ENCODE data around the gene CFAP91. TPM values are rescaled to one million over a fixed set of nuclear protein-coding genes. Genes with fewer than 3 reads are reported as not detected.
A peak's percentile ranks its signal among the peaks of the same experiment; 100 is the strongest.

The CFAP91 gene
- total and polyA plus RNA-seq, 2 experiments from 2014 or later, result 2.4 to 3.7 TPM

- Histone ChIP-seq H3K36me3 (ENCODE audit: insufficient read depth) (no peaks in the 10 kb centered on the region), H3K27ac (ENCODE audit: low read depth) (no peak overlapping the region), H3F3A (replicated peaks; ENCODE audit: low read depth) (no peaks in the 10 kb centered on the region), H2AFZ (no peak overlapping the region), H3K4me1 (ENCODE audit: insufficient read depth) (peaks cover 6% of the 10 kb centered on the region; the same call in 1 of the 2 replicates), H3K9me2 (ENCODE audit: insufficient read depth) (no peaks in the 10 kb centered on the region), H3K4me3 (no peak overlapping the region), H3K4me2 (no peak overlapping the region), H4K20me1 (replicated peaks; ENCODE audit: insufficient read depth) (no peaks in the 10 kb centered on the region), H3K27me3 (ENCODE audit: insufficient read depth) (no peaks in the 10 kb centered on the region), H3K79me2 (replicated peaks; ENCODE audit: insufficient read depth) (peaks cover 17% of the 10 kb centered on the region)
- H3K36me3 Mint-ChIP-seq (ENCODE audit: low read depth), result peaks cover 4% of the 10 kb centered on the region; the same call in 2 of the 3 replicates
- ATAC-seq, result no peak
- H3K27me3 Mint-ChIP-seq (ENCODE audit: insufficient read depth, low read depth, poor library complexity), result peaks cover 8% of the 10 kb centered on the region
- peaks cover 15% of the 10 kb centered on the region; the same call in 1 of the 3 replicates for H3K4me1 Mint-ChIP-seq
- no peaks in the 10 kb centered on the region for H3K9me3 Mint-ChIP-seq
- no peak for DNase-seq (ENCODE audit: low spot score)
- H3K27ac Mint-ChIP-seq, result no peak overlapping the region
- H3K4me3 Mint-ChIP-seq, result no peak overlapping the region
- TF ChIP-seq ZNF114 (CRISPR knock-in tag; IDR thresholded peaks at IDR 0.05), result no peak
- TF ChIP-seq EZH2phosphoT487 (IDR thresholded peaks at IDR 0.05; ENCODE audit: unreplicated experiment), result no peak
- no peak for TF ChIP-seq NANOG (IDR thresholded peaks at IDR 0.05; ENCODE audit: borderline replicate concordance)
- no peak for TF ChIP-seq EZH2 (IDR thresholded peaks at IDR 0.05; ENCODE audit: low read depth, unreplicated experiment)
- no peak for TF ChIP-seq REST (IDR thresholded peaks at IDR 0.05; ENCODE audit: unreplicated experiment)
- TF ChIP-seq ZNF331 (CRISPR knock-in tag; IDR thresholded peaks at IDR 0.05; ENCODE audit: low read depth), result no peak
- TF ChIP-seq ETS1 (IDR thresholded peaks at IDR 0.05), result no peak
- no peak for TF ChIP-seq POLR2AphosphoS5 (IDR thresholded peaks at IDR 0.05; ENCODE audit: low read depth)
- TF ChIP-seq STAT1 (IDR thresholded peaks at IDR 0.05; ENCODE audit: unreplicated experiment), result no peak
- TF ChIP-seq CREB1 (CRISPR knock-in tag; IDR thresholded peaks at IDR 0.05; ENCODE audit: low read depth), result no peak
Observed at GRCh38 chr3:119679874-119680273, 22.9 kb upstream of the CFAP91 start.

- H4K20me1 ChIP-seq (replicated peaks; ENCODE audit: insufficient read depth), result no peaks in the 10 kb centered on the region
- Mint-ChIP-seq H3K27me3 (ENCODE audit: insufficient read depth, low read depth, poor library complexity) (peaks cover 8% of the 10 kb centered on the region), H3K4me1 (peaks cover 7% of the 10 kb centered on the region; the same call in 1 of the 3 replicates), H3K36me3 (ENCODE audit: low read depth) (no peaks in the 10 kb centered on the region), H3K4me3 (no peak overlapping the region), H3K27ac (no peak overlapping the region), H3K9me3 (peaks cover 6% of the 10 kb centered on the region; the same call in 1 of the 3 replicates)
- TF ChIP-seq ZNF331 (CRISPR knock-in tag; IDR thresholded peaks at IDR 0.05; ENCODE audit: low read depth), result no peak
- TF ChIP-seq CREB1 (CRISPR knock-in tag; IDR thresholded peaks at IDR 0.05; ENCODE audit: low read depth), result no peak
- peak; percentile 56 to 67 for TF ChIP-seq CTCF (conservative IDR thresholded peaks at IDR 0.05; ENCODE audit: low read depth in 2 of 2)
- H3K4me3 ChIP-seq, result no peak overlapping the region
- H3F3A ChIP-seq (replicated peaks; ENCODE audit: low read depth), result no peaks in the 10 kb centered on the region
- peaks cover 1% of the 10 kb centered on the region; the same call in 1 of the 2 replicates for H3K4me1 ChIP-seq (ENCODE audit: insufficient read depth)
- DNase-seq (ENCODE audit: low spot score) (peak; percentile 53), ATAC-seq (peak; percentile 6; the same call in 1 of the 3 replicates)
- H3K27ac ChIP-seq (ENCODE audit: low read depth), result no peak overlapping the region
- no peaks in the 10 kb centered on the region for H3K9me2 ChIP-seq (ENCODE audit: insufficient read depth)
- peaks cover 4% of the 10 kb centered on the region for H3K79me2 ChIP-seq (replicated peaks; ENCODE audit: insufficient read depth)
- H3K36me3 ChIP-seq (ENCODE audit: insufficient read depth), result no peaks in the 10 kb centered on the region
- no peaks in the 10 kb centered on the region for H3K27me3 ChIP-seq (ENCODE audit: insufficient read depth)
- H3K4me2 ChIP-seq, result no peak overlapping the region
- H2AFZ ChIP-seq, result no peak overlapping the region
Observed at GRCh38 chr3:119681279-119681678, 21.5 kb upstream of the CFAP91 start.

Data from GM23338 (cell line).